Ectodermal cell (in vitro differentiated cells): Measurements from ENCODE around the gene GRAMD1B.
"Not testable (repeated sequence)": the region's sequence is repeated elsewhere in the genome, so short reads cannot be mapped to it uniquely, and the experiment has no call there.

Source experiments
- H3K27ac ChIP-seq: 2 replicates; pipeline ENCODE4 v1.7.0; 2013; ENCODE audit warnings: mild to moderate bottlenecking, low read depth, low read length; ENCODE audit not compliant: insufficient read depth, poor library complexity, severe bottlenecking
- H3K27me3 ChIP-seq: 2 replicates; pipeline ENCODE4 v1.7.0; 2013; ENCODE audit warnings: mild to moderate bottlenecking, low read length; ENCODE audit not compliant: insufficient read depth, control insufficient read depth, poor library complexity, severe bottlenecking
- H3K36me3 ChIP-seq: one replicate; pipeline ENCODE4 v1.7.0; 2013; ENCODE audit warnings: low read length; ENCODE audit not compliant: control insufficient read depth, insufficient read depth
- H3K4me1 ChIP-seq: one replicate; pipeline ENCODE4 v1.7.0; 2013; ENCODE audit warnings: low read length; ENCODE audit not compliant: control insufficient read depth, insufficient read depth
- H3K4me3 ChIP-seq: 2 replicates; pipeline ENCODE4 v1.7.0; 2013; ENCODE audit warnings: low read depth, low read length, control low read depth; ENCODE audit not compliant: insufficient read depth
- H3K9me3 ChIP-seq: 2 replicates; pipeline ENCODE4 v1.7.0; 2013; ENCODE audit warnings: mild to moderate bottlenecking, low read length, moderate library complexity; ENCODE audit not compliant: control insufficient read depth
- WGBS, 2 experiments: methylation state at CpG; one replicate each; pipeline ENCODE4 v1.1.7; 2013; ENCODE audit warnings: missing lambda C conversion rate in 2 of 2; 5-methylcytosine and 5-hydroxymethylcytosine counted together

The GRAMD1B gene

GRCh38 chr11:123645286-123645975 is 215.4 kb downstream of the GRAMD1B start:
- WGBS, 2 experiments: 82 to 85% methylated on average over 12 of the region's 12 CpGs
- H3K4me1 ChIP-seq: peaks cover 9% of the 10 kb centered on the region
- no peaks in the 10 kb centered on the region for H3K27me3 ChIP-seq

GRCh38 chr11:123650901-123651300 is 220.8 kb downstream of the GRAMD1B start:
- Histone ChIP-seq H3K9me3 (no peaks in the 10 kb centered on the region), H3K36me3 (no peaks in the 10 kb centered on the region), H3K4me3 (no peak overlapping the region), H3K27ac (no peak overlapping the region), H3K4me1 (peaks cover 15% of the 10 kb centered on the region), H3K27me3 (peaks cover 46% of the 10 kb centered on the region)
- WGBS, 2 experiments: no CpG with 5 or more reads among the region's 2 CpGs

More at GRCh38 chr11:123645286-123645975, 215.4 kb downstream of the GRAMD1B start:
- H3K4me3 ChIP-seq: no peak overlapping the region
- H3K36me3 ChIP-seq: no peaks in the 10 kb centered on the region
- no peak overlapping the region for H3K27ac ChIP-seq
- no peaks in the 10 kb centered on the region for H3K9me3 ChIP-seq

GRCh38 chr11:123652599-123652998 is 222.5 kb downstream of the GRAMD1B start:
- no peak overlapping the region for H3K4me3 ChIP-seq
- no peaks in the 10 kb centered on the region for H3K9me3 ChIP-seq
- peaks cover 12% of the 10 kb centered on the region for H3K4me1 ChIP-seq
- peaks cover 50% of the 10 kb centered on the region for H3K27me3 ChIP-seq
- H3K27ac ChIP-seq: no peak overlapping the region
- no peaks in the 10 kb centered on the region for H3K36me3 ChIP-seq
- WGBS, 2 experiments: 60 to 81% methylated on average over 2 of the region's 2 CpGs

- 11% methylated on average over 10 of the region's 10 CpGs for WGBS, 2 experiments
- peak overlapping the region; percentile 44 for H3K4me3 ChIP-seq
- H3K27me3 ChIP-seq: peaks cover 56% of the 10 kb centered on the region
Observed at GRCh38 chr11:123653483-123653826, 223.4 kb downstream of the GRAMD1B start.

GRCh38 chr11:123653827-123654565 is 223.9 kb downstream of the GRAMD1B start:
- Histone ChIP-seq H3K27ac (no peak overlapping the region), H3K9me3 (no peaks in the 10 kb centered on the region), H3K4me3 (peak overlapping the region; percentile 44), H3K4me1 (peaks cover 12% of the 10 kb centered on the region), H3K27me3 (peaks cover 57% of the 10 kb centered on the region), H3K36me3 (no peaks in the 10 kb centered on the region)
- WGBS, 2 experiments: 1% methylated on average over 64 of the region's 64 CpGs

More at GRCh38 chr11:123653483-123653826, 223.4 kb downstream of the GRAMD1B start:
- Histone ChIP-seq H3K4me1 (peaks cover 12% of the 10 kb centered on the region), H3K36me3 (no peaks in the 10 kb centered on the region), H3K27ac (no peak overlapping the region), H3K9me3 (no peaks in the 10 kb centered on the region)

GRCh38 chr11:123654566-123655081 is 224.6 kb downstream of the GRAMD1B start, which contains the start of gene SCN3B:
TSS of gene SCN3B (minus strand) at chr11:123654624. CDS start at chr11:123653801, 823 bp downstream.
- peaks cover 12% of the 10 kb centered on the region for H3K4me1 ChIP-seq
- H3K9me3 ChIP-seq: no peaks in the 10 kb centered on the region
- WGBS, 2 experiments: 0% methylated on average over 44 of the region's 44 CpGs
- H3K27ac ChIP-seq: no peak within 1 kb of the TSS
- H3K27me3 ChIP-seq: peaks cover 57% of the 10 kb centered on the region
- no peaks in the 10 kb centered on the region for H3K36me3 ChIP-seq
- H3K4me3 ChIP-seq: peak within 1 kb of the TSS; percentile 44

- Histone ChIP-seq H3K4me1 (peaks cover 5% of the 10 kb centered on the region), H3K27ac (no peak overlapping the region), H3K4me3 (no peak overlapping the region), H3K27me3 (peaks cover 25% of the 10 kb centered on the region), H3K36me3 (no peaks in the 10 kb centered on the region), H3K9me3 (no peaks in the 10 kb centered on the region)
- WGBS, 2 experiments: 90 to 98% methylated on average over 2 of the region's 2 CpGs
Observed at GRCh38 chr11:123659311-123659710, 229.2 kb downstream of the GRAMD1B start.

- not testable (repeated sequence) for H3K4me3 ChIP-seq, H3K27ac ChIP-seq, H3K9me3 ChIP-seq, H3K36me3 ChIP-seq, H3K4me1 ChIP-seq
- 89% methylated on average over 2 to 3 of the region's 3 CpGs for WGBS, 2 experiments
- H3K27me3 ChIP-seq: peaks cover 18% of the 10 kb centered on the region
Observed at GRCh38 chr11:123659965-123660364, 229.9 kb downstream of the GRAMD1B start.

- no peaks in the 10 kb centered on the region for H3K4me1 ChIP-seq
- no peak overlapping the region for H3K27ac ChIP-seq
- H3K36me3 ChIP-seq: no peaks in the 10 kb centered on the region
- no peaks in the 10 kb centered on the region for H3K9me3 ChIP-seq
- 90 to 100% methylated on average over 1 of the region's 1 CpG for WGBS, 2 experiments
- no peak overlapping the region for H3K4me3 ChIP-seq
- H3K27me3 ChIP-seq: no peaks in the 10 kb centered on the region
Observed at GRCh38 chr11:123665306-123665705, 235.2 kb downstream of the GRAMD1B start.

- no peaks in the 10 kb centered on the region for H3K27me3 ChIP-seq
- no peaks in the 10 kb centered on the region for H3K9me3 ChIP-seq
- H3K27ac ChIP-seq: no peak overlapping the region
- H3K4me1 ChIP-seq: no peaks in the 10 kb centered on the region
- H3K36me3 ChIP-seq: no peaks in the 10 kb centered on the region
- 90 to 94% methylated on average over 1 of the region's 1 CpG for WGBS, 2 experiments
- H3K4me3 ChIP-seq: no peak overlapping the region
Observed at GRCh38 chr11:123670081-123670480, 240.0 kb downstream of the GRAMD1B start.
